HL-60 (cell line): Measurements from ENCODE around the gene FOXA3.

ENCODE experiments used
- DNase-seq, 2 experiments: peaks; one replicate each; pipeline ENCODE4 v3.0.0-alpha.2; 2010 to 2020; ENCODE audit warnings: low read depth in 1 of 2, low spot score in 1 of 2
- H3K27ac ChIP-seq: fragments of 250-450 bp; sonication (Bioruptor Pico); replicated peaks from 2 replicates; pipeline ENCODE4 v1.5.1; 2020; ENCODE audit warnings: mild to moderate bottlenecking, moderate library complexity
- H3K27me3 ChIP-seq: fragments of 250-450 bp; sonication (Bioruptor Pico); 2 replicates; pipeline ENCODE4 v1.5.1; 2021; ENCODE audit warnings: mild to moderate bottlenecking, moderate library complexity; ENCODE audit not compliant: insufficient read depth, poor library complexity, severe bottlenecking
- H3K4me3 ChIP-seq: replicated peaks from 2 replicates; pipeline ENCODE4 v1.5.1; 2011; ENCODE audit warnings: mild to moderate bottlenecking, control low read depth, low read length; ENCODE audit not compliant: insufficient read depth
- GABPA ChIP-seq: IDR thresholded peaks from 2 replicates; pipeline ENCODE4 v1.6.1; 2012; ENCODE audit warnings: low read depth
- POLR2AphosphoS5 ChIP-seq: IDR thresholded peaks from 2 replicates; pipeline ENCODE4 v1.6.1; 2012; ENCODE audit warnings: low read depth
- SPI1 ChIP-seq: IDR thresholded peaks from 2 replicates; pipeline ENCODE4 v1.6.1; 2012; ENCODE audit warnings: low read depth, mild to moderate bottlenecking, borderline replicate concordance
- TF ChIP-seq, protein P1 (sequence below): IDR thresholded peaks from 2 replicates; pipeline ENCODE4 v1.6.1; 2012; ENCODE audit warnings: low read depth; ENCODE audit not compliant: insufficient replicate concordance
- TF ChIP-seq, protein P2 (sequence below): IDR thresholded peaks from one replicate; pipeline ENCODE4 v1.5.1; 2011; ENCODE audit warnings: low read length, control low read depth, inconsistent platforms; ENCODE audit not compliant: insufficient read depth

The FOXA3 gene

DNA sequence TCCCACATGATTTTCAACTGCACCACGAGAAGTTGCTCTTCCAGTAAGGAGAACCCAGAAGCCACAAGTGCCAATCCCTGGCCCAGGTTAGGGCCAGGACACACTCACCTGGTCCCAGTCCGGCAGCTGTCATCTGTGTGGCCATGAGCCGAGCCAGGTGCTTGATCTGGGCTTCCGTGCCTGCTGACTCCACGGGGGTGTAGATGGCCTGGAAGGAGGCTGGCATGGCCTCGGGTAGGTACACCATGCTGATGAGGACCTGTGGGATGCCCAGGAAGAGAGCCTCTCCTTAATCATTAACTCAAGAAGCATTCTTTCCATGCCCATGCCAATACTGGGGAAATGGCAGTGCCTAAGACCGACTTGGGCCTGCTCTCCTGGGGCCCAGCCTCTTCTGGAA, 29.2 kb upstream of the FOXA3 start:
- DNase-seq = no peak
- TF ChIP-seq, protein P1, sequence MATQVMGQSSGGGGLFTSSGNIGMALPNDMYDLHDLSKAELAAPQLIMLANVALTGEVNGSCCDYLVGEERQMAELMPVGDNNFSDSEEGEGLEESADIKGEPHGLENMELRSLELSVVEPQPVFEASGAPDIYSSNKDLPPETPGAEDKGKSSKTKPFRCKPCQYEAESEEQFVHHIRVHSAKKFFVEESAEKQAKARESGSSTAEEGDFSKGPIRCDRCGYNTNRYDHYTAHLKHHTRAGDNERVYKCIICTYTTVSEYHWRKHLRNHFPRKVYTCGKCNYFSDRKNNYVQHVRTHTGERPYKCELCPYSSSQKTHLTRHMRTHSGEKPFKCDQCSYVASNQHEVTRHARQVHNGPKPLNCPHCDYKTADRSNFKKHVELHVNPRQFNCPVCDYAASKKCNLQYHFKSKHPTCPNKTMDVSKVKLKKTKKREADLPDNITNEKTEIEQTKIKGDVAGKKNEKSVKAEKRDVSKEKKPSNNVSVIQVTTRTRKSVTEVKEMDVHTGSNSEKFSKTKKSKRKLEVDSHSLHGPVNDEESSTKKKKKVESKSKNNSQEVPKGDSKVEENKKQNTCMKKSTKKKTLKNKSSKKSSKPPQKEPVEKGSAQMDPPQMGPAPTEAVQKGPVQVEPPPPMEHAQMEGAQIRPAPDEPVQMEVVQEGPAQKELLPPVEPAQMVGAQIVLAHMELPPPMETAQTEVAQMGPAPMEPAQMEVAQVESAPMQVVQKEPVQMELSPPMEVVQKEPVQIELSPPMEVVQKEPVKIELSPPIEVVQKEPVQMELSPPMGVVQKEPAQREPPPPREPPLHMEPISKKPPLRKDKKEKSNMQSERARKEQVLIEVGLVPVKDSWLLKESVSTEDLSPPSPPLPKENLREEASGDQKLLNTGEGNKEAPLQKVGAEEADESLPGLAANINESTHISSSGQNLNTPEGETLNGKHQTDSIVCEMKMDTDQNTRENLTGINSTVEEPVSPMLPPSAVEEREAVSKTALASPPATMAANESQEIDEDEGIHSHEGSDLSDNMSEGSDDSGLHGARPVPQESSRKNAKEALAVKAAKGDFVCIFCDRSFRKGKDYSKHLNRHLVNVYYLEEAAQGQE = no peak
- TF ChIP-seq SPI1 = no peak
- no peak for TF ChIP-seq GABPA
- TF ChIP-seq, protein P2, sequence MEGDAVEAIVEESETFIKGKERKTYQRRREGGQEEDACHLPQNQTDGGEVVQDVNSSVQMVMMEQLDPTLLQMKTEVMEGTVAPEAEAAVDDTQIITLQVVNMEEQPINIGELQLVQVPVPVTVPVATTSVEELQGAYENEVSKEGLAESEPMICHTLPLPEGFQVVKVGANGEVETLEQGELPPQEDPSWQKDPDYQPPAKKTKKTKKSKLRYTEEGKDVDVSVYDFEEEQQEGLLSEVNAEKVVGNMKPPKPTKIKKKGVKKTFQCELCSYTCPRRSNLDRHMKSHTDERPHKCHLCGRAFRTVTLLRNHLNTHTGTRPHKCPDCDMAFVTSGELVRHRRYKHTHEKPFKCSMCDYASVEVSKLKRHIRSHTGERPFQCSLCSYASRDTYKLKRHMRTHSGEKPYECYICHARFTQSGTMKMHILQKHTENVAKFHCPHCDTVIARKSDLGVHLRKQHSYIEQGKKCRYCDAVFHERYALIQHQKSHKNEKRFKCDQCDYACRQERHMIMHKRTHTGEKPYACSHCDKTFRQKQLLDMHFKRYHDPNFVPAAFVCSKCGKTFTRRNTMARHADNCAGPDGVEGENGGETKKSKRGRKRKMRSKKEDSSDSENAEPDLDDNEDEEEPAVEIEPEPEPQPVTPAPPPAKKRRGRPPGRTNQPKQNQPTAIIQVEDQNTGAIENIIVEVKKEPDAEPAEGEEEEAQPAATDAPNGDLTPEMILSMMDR = no peak
- no peak for TF ChIP-seq POLR2AphosphoS5
- Histone ChIP-seq H3K4me3 (no peak overlapping the region), H3K27me3 (no peaks in the 10 kb centered on the region), H3K27ac (no peak overlapping the region)

DNA sequence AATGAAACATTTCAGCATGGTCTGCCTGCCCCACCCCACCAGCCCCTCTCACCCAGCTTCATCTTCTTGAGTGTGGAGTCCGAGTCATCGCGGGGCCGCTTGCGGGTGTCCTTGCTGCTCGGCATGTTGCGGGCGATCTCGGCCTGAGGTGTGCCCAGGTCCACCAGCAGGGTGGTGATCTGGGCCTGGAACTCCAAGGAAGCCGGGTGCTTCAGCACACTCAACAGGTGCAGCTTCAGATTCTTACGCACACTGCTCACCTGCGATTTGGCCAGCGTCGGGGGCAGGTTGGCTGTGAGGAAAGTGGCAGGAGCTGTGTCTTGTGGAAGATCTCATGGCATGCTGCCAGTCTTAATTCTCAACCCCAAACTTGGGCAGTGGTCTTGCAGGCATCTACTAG, 21.9 kb upstream of the FOXA3 start:
- no peak for DNase-seq
- H3K27me3 ChIP-seq = no peaks in the 10 kb centered on the region
- H3K27ac ChIP-seq = no peak overlapping the region
- no peak overlapping the region for H3K4me3 ChIP-seq
- TF ChIP-seq SPI1 (no peak), POLR2AphosphoS5 (no peak), GABPA (no peak)
- TF ChIP-seq, protein P1 = no peak
- TF ChIP-seq, protein P2 = no peak

DNA sequence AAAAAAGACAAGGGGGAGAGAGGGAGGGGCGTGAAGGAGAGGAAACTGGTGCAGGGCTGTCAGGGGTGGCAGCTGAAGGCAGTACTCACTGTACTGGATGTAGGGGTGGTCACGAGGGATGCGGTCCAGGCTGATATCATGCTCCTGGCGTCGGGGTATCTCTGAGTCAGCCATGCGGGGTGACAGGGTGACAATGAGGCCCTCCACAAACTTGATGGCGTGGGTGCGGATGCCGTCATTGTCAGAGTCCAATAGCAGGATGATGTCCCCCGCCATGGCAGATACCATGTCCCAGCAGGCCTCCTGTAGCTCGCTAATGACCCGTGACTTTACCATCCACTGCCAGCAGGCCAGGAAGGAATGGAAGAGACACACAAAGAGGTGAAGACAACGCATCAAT, 16.5 kb upstream of the FOXA3 start:
- no peak overlapping the region for H3K4me3 ChIP-seq
- no peak for DNase-seq
- H3K27ac ChIP-seq = no peak overlapping the region
- TF ChIP-seq, protein P1 = no peak
- TF ChIP-seq SPI1 (no peak), POLR2AphosphoS5 (no peak), GABPA (no peak)
- TF ChIP-seq, protein P2 = no peak
- no peaks in the 10 kb centered on the region for H3K27me3 ChIP-seq
